GM19438 (cell line): ENCODE measurements around the gene ZCCHC24.

Source experiments
- ATAC-seq: cut with Tn5 transposase; IDR thresholded peaks from one replicate; pipeline ENCODE4 v1.9.1; 2021; ENCODE audit warnings: low read depth; ENCODE audit not compliant: unreplicated experiment

The ZCCHC24 gene

GRCh38 chr10:79387974-79388850 lies 57.2 kb downstream of the ZCCHC24 start:
- ATAC-seq, result no peak

GRCh38 chr10:79387466-79387973 lies 57.9 kb downstream of the ZCCHC24 start:
- ATAC-seq, result no peak

GRCh38 chr10:79386637-79387465 lies 58.6 kb downstream of the ZCCHC24 start:
- ATAC-seq, result no peak

GRCh38 chr10:79385804-79386531 lies 59.5 kb downstream of the ZCCHC24 start:
- no peak for ATAC-seq

- ATAC-seq, result no peak
These were observed 60.0 kb downstream of the ZCCHC24 start for GRCh38 chr10:79385392-79385795.

- no peak for ATAC-seq
These were observed 60.5 kb downstream of the ZCCHC24 start for GRCh38 chr10:79384773-79385391.

GRCh38 chr10:79383974-79384606 lies 61.3 kb downstream of the ZCCHC24 start:
- no peak for ATAC-seq

GRCh38 chr10:79382491-79382941 lies 62.9 kb downstream of the ZCCHC24 start:
- ATAC-seq, result no peak

- ATAC-seq, result no peak
These were observed 63.6 kb downstream of the ZCCHC24 start for GRCh38 chr10:79381804-79382221.

- ATAC-seq, result no peak
These were observed 64.3 kb downstream of the ZCCHC24 start for GRCh38 chr10:79380946-79381721.

- no peak for ATAC-seq
These were observed 65.1 kb downstream of the ZCCHC24 start for GRCh38 chr10:79380125-79380945.

- no peak for ATAC-seq
These were observed 65.8 kb downstream of the ZCCHC24 start for GRCh38 chr10:79379512-79380124.

GRCh38 chr10:79378647-79379511 lies 66.5 kb downstream of the ZCCHC24 start:
- ATAC-seq, result no peak

GRCh38 chr10:79378383-79378646 lies 67.1 kb downstream of the ZCCHC24 start:
- ATAC-seq, result no peak

GRCh38 chr10:79377557-79378382 lies 67.7 kb downstream of the ZCCHC24 start:
- no peak for ATAC-seq
